Esophagus squamous epithelium (tissue), 5 donors: ENCODE measurements around the gene KLK11. TPM values are rescaled to one million over a fixed set of nuclear protein-coding genes. Genes with fewer than 3 reads are reported as not detected.

ENCODE experiments used
- DNase-seq: peaks from one replicate; lab custom pipeline; 2025; lab: John Stamatoyannopoulos, UW
- H3K27ac ChIP-seq, 4 donors: fragments of 200-600 bp; sonication (generic); one replicate each; pipeline ENCODE4 v1.5.1; 2016 to 2019; ENCODE audit warnings: mild to moderate bottlenecking in 1 of 4
- H3K27me3 ChIP-seq, 4 donors: fragments of 200-600 bp; sonication (generic); 1 replicate in 3 of 4; 2 replicates in 1 of 4; pipeline versions ENCODE4 v1.5.1 to v1.6.0; 2017 to 2021; ENCODE audit warnings: antibody characterized with exemption in 1 of 4
- H3K36me3 ChIP-seq, 3 donors: fragments of 200-600 bp; sonication (generic); one replicate each; pipeline ENCODE4 v1.5.1; 2016 to 2019
- H3K4me1 ChIP-seq, 3 donors: fragments of 200-600 bp; sonication (generic); one replicate each; pipeline ENCODE4 v1.5.1; 2017 to 2019
- H3K4me3 ChIP-seq, 4 donors: fragments of 200-600 bp; sonication (generic); 1 replicate in 3 of 4; 2 replicates in 1 of 4; pipeline ENCODE4 v1.5.1; 2016 to 2019; ENCODE audit warnings: mild to moderate bottlenecking in 2 of 4, moderate library complexity in 1 of 4
- H3K9me3 ChIP-seq, 3 donors: fragments of 200-600 bp; sonication (generic); one replicate each; pipeline ENCODE4 v1.5.1; 2016 to 2019
- CTCF ChIP-seq, 6 experiments: fragments of 450-650 bp in 4 of 6; fragments of 200-600 bp in 2 of 6; sonication (generic) in 2 of 6; IDR thresholded peaks; one replicate each; pipeline ENCODE4 v1.5.1; 2016 to 2019; ENCODE audit warnings: antibody characterized with exemption in 6 of 6, mild to moderate bottlenecking in 4 of 6, moderate library complexity in 4 of 6
- POLR2A ChIP-seq, 4 donors: fragments of 450-650 bp; IDR thresholded peaks; one replicate each; pipeline ENCODE4 v1.6.1; 2017; ENCODE audit warnings: antibody characterized with exemption in 4 of 4, mild to moderate bottlenecking in 4 of 4, moderate library complexity in 3 of 4
- WGBS, 2 donors: methylation state at CpG; one replicate each; pipeline ENCODE4 v1.1.5; 2018; 5-methylcytosine and 5-hydroxymethylcytosine counted together
- intact Hi-C: fragments of 100-400 bp; cut with DNase I; formaldehyde crosslinking; loops from one replicate; pipeline ENCODE4 v1.15.0; 2022
- total RNA-seq, 4 donors: library from RNA; depleted of rRNA; stranded (reverse); fragments of >200 nt; gene quantifications; one replicate each; pipeline ENCODE4 v1.1.0, GENCODE V29; 2016
- donor health status: DM: yes; HTN: yes; CAD: no.

Gene KLK11
- total RNA-seq, 4 donors from 2014 or later = 171 to 460 (median 244) TPM

GRCh38 chr19:51060973-51061372 is 34.6 kb upstream of the KLK11 start:
- TF ChIP-seq CTCF (IDR thresholded peaks at IDR 0.05) (no peak), POLR2A (IDR thresholded peaks at IDR 0.05) (no peak)
- no peaks in the 10 kb centered on the region for H3K9me3 ChIP-seq
- intact Hi-C loops = no loop called here
- no peak overlapping the region for H3K27ac ChIP-seq
- DNase-seq = no peak
- peaks cover 0 to 36% (median 0%) of the 10 kb centered on the region in 3 donors for H3K36me3 ChIP-seq
- WGBS, 2 donors = 0% methylated on average over 1 of the region's 1 CpG
- peaks cover 0 to 36% (median 6%) of the 10 kb centered on the region in 3 donors for H3K4me1 ChIP-seq
- peaks cover 0 to 34% (median 3%) of the 10 kb centered on the region in 4 donors for H3K27me3 ChIP-seq
- H3K4me3 ChIP-seq = no peak overlapping the region

DNA sequence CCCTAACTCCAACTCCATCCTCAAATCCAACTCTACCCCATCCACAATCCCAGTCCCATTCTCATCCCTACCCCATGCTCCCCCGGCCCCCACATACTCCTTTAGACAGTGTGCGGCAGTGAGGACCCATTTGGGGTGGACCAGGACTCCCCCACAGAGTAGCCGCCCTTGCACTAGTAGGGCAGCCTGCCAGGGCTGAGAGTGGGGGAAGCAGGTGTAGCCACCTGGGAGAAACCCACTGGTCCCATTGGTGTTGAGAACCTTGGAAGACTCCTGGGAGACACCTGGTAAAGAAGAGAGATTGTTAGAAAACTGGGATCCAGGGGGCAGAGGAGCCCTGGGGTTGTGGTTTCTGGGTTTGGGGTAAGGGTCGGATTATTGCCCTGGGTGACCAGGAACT is 33.9 kb upstream of the KLK11 start:
- intact Hi-C loops = no loop called here
- Histone ChIP-seq H3K27ac (no peak overlapping the region), H3K4me3 (no peak overlapping the region), H3K27me3 (peaks cover 0 to 28% (median 3%) of the 10 kb centered on the region in 4 donors), H3K9me3 (no peaks in the 10 kb centered on the region), H3K4me1 (peaks cover 0 to 30% (median 3%) of the 10 kb centered on the region in 3 donors), H3K36me3 (peaks cover 0 to 40% (median 0%) of the 10 kb centered on the region in 3 donors)
- TF ChIP-seq CTCF (IDR thresholded peaks at IDR 0.05) (no peak), POLR2A (IDR thresholded peaks at IDR 0.05) (no peak)
- no peak for DNase-seq
- 0 to 46% methylated on average over 1 to 3 of the region's 4 CpGs for WGBS, 2 donors

- Histone ChIP-seq H3K36me3 (peaks cover 0 to 40% (median 0%) of the 10 kb centered on the region in 3 donors), H3K9me3 (no peaks in the 10 kb centered on the region), H3K27ac (no peak overlapping the region), H3K27me3 (peaks cover 0 to 22% (median 1%) of the 10 kb centered on the region in 4 donors), H3K4me3 (no peak overlapping the region), H3K4me1 (peaks cover 0 to 24% (median 0%) of the 10 kb centered on the region in 3 donors)
- TF ChIP-seq POLR2A (IDR thresholded peaks at IDR 0.05) (no peak), CTCF (IDR thresholded peaks at IDR 0.05) (no peak)
- intact Hi-C loops = no loop called here
- WGBS, 2 donors = 58 to 73% methylated on average over 7 of the region's 7 CpGs
- DNase-seq = no peak
These were observed 33.3 kb upstream of the KLK11 start for GRCh38 chr19:51059715-51060114.

- peaks cover 0 to 10% (median 0%) of the 10 kb centered on the region in 4 donors for H3K27me3 ChIP-seq
- no peak for DNase-seq
- no peak for TF ChIP-seq POLR2A (IDR thresholded peaks at IDR 0.05)
- TF ChIP-seq CTCF (IDR thresholded peaks at IDR 0.05) = no peak
- no peak overlapping the region for H3K4me3 ChIP-seq
- H3K9me3 ChIP-seq = no peaks in the 10 kb centered on the region
- H3K36me3 ChIP-seq = peaks cover 0 to 40% (median 0%) of the 10 kb centered on the region in 3 donors
- H3K27ac ChIP-seq = no peak overlapping the region
- intact Hi-C loops = no loop called here
- H3K4me1 ChIP-seq = peaks cover 0 to 9% (median 0%) of the 10 kb centered on the region in 3 donors
These were observed 29.4 kb upstream of the KLK11 start for GRCh38 chr19:51055866-51056265.

GRCh38 chr19:51047031-51047335 is 20.6 kb upstream of the KLK11 start:
- H3K4me3 ChIP-seq = no peak overlapping the region
- no peak for DNase-seq
- H3K4me1 ChIP-seq = peaks cover 0 to 16% (median 0%) of the 10 kb centered on the region in 3 donors
- intact Hi-C loops = no loop called here
- WGBS, 2 donors = 3 to 5% methylated on average over 3 to 4 of the region's 4 CpGs
- peaks cover 0 to under 1% (median 0%) of the 10 kb centered on the region in 4 donors for H3K27me3 ChIP-seq
- H3K9me3 ChIP-seq = no peaks in the 10 kb centered on the region
- H3K27ac ChIP-seq = peak overlapping the region in 3 of 4 donors; percentile 13 to 67 (median 42)
- TF ChIP-seq CTCF (IDR thresholded peaks at IDR 0.05) (no peak), POLR2A (IDR thresholded peaks at IDR 0.05) (no peak)
- H3K36me3 ChIP-seq = no peaks in the 10 kb centered on the region
